Endothelial cell (in vitro differentiated cells): ENCODE data around the gene FEZ2. TPM values are rescaled to one million over a fixed set of nuclear protein-coding genes. Genes with fewer than 3 reads are reported as not detected.
A peak's percentile ranks its signal among the peaks of the same experiment; 100 is the strongest.

Experiments
- DNase-seq: peaks from one replicate; pipeline ENCODE4 v3.0.0; 2021; ENCODE audit warnings: low spot score
- H3K27ac Mint-ChIP-seq: one replicate; pipeline ENCODE4 v1.8.0; 2021; ENCODE audit warnings: mixed read lengths, inconsistent platforms; ENCODE audit not compliant: unreplicated experiment
- H3K27me3 Mint-ChIP-seq: one replicate; pipeline ENCODE4 v1.8.0; 2021; ENCODE audit warnings: mild to moderate bottlenecking, moderate library complexity, mixed read lengths, inconsistent platforms; ENCODE audit not compliant: unreplicated experiment
- H3K36me3 Mint-ChIP-seq: one replicate; pipeline ENCODE4 v1.8.0; 2021; ENCODE audit warnings: mild to moderate bottlenecking, low read depth, mixed read lengths, inconsistent platforms; ENCODE audit not compliant: unreplicated experiment
- H3K4me1 Mint-ChIP-seq: one replicate; pipeline ENCODE4 v1.8.0; 2021; ENCODE audit warnings: mild to moderate bottlenecking, mixed read lengths, inconsistent platforms; ENCODE audit not compliant: unreplicated experiment
- H3K4me3 Mint-ChIP-seq: one replicate; pipeline ENCODE4 v1.8.0; 2021; ENCODE audit warnings: mild to moderate bottlenecking, mixed read lengths, inconsistent platforms; ENCODE audit not compliant: unreplicated experiment
- H3K9me3 Mint-ChIP-seq: one replicate; pipeline ENCODE4 v1.8.0; 2021; ENCODE audit warnings: mixed read lengths, inconsistent platforms; ENCODE audit not compliant: unreplicated experiment
- total RNA-seq: library from RNA; stranded (reverse); fragmentation: NEBNext Ultra II Directional; extraction: Animal tissue kit (Norgen Biotek cat#: 25700); gene quantifications from one replicate; pipeline ENCODE4 v1.2.1, GENCODE V29; 2021; ENCODE audit not compliant: unreplicated experiment
- TF ChIP-seq, protein P1 (sequence below): fragments of 200-600 bp; sonication (generic); IDR thresholded peaks from one replicate; pipeline ENCODE4 v1.5.0; 2021; ENCODE audit warnings: antibody characterized with exemption; ENCODE audit not compliant: unreplicated experiment

Gene FEZ2
- total RNA-seq, 1 donor from 2014 or later = 40.8 TPM

DNA sequence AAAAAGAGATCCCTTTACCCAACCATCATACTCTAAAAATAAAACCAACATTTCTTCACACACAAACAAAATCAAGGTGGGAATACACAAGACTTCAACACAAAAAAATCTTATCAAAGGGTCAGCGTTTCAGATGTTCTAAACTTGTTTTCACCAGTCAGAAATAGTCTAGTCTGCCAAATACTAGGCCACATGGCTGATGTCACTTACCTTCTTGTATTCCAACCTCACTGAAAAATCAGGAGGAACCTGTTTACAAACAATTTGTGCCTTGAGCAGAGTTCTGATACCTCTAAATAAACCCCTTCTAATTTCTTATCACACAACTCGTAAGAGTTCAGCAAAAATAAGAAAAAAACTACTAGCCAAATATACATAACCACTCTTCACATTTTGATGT is 20.1 kb downstream of the FEZ2 start:
- H3K4me3 Mint-ChIP-seq = no peak overlapping the region
- peaks cover 33% of the 10 kb centered on the region for H3K36me3 Mint-ChIP-seq
- H3K27me3 Mint-ChIP-seq = no peaks in the 10 kb centered on the region
- H3K27ac Mint-ChIP-seq = no peak overlapping the region
- H3K9me3 Mint-ChIP-seq = no peaks in the 10 kb centered on the region
- no peak for DNase-seq
- TF ChIP-seq, protein P1, sequence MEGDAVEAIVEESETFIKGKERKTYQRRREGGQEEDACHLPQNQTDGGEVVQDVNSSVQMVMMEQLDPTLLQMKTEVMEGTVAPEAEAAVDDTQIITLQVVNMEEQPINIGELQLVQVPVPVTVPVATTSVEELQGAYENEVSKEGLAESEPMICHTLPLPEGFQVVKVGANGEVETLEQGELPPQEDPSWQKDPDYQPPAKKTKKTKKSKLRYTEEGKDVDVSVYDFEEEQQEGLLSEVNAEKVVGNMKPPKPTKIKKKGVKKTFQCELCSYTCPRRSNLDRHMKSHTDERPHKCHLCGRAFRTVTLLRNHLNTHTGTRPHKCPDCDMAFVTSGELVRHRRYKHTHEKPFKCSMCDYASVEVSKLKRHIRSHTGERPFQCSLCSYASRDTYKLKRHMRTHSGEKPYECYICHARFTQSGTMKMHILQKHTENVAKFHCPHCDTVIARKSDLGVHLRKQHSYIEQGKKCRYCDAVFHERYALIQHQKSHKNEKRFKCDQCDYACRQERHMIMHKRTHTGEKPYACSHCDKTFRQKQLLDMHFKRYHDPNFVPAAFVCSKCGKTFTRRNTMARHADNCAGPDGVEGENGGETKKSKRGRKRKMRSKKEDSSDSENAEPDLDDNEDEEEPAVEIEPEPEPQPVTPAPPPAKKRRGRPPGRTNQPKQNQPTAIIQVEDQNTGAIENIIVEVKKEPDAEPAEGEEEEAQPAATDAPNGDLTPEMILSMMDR = no peak
- no peaks in the 10 kb centered on the region for H3K4me1 Mint-ChIP-seq

DNA sequence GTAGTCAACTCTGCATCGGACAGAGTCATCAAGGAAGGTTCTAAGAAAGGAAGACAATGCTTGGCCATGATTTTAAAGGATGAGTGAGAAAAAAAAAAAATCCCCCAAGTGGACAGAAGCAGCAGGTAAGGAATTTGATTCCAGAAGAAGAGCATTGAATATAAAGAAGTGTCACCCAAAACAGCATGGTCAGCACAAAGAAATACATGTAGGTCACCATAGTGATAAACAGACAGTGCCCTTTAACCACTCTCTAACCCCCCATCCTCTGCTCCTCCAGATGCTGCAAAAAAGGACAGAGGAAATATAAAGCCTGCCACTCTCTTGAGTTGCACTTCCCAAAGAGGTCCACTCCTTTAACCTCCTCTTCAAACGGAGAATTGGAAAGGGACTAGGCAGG is 23.4 kb downstream of the FEZ2 start:
- DNase-seq = no peak
- Mint-ChIP-seq H3K9me3 (no peaks in the 10 kb centered on the region), H3K27ac (no peak overlapping the region), H3K36me3 (peaks cover 31% of the 10 kb centered on the region), H3K27me3 (no peaks in the 10 kb centered on the region), H3K4me1 (peaks cover 2% of the 10 kb centered on the region), H3K4me3 (no peak overlapping the region)
- TF ChIP-seq, protein P1 = no peak

DNA sequence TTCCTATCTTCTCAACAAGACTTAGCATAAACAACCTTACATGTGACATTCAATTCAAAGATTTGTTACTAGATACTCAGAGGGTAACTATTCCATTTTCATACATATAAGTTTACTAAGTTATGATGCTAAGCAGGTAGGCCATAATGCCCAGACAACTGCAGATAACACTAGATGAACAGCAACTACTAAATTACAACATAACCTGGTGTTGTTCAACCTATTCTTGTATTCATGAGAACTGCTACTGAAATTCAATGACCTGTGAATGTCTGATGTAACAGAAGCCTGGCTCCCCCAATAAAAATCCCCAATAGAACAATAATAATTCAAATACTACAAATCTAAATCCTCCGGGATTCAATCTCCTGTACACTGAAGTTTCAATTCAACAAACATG is 24.8 kb downstream of the FEZ2 start:
- Mint-ChIP-seq H3K4me3 (no peak overlapping the region), H3K4me1 (peaks cover 11% of the 10 kb centered on the region), H3K27ac (no peak overlapping the region), H3K36me3 (peaks cover 21% of the 10 kb centered on the region), H3K27me3 (no peaks in the 10 kb centered on the region), H3K9me3 (no peaks in the 10 kb centered on the region)
- TF ChIP-seq, protein P1 = no peak
- no peak for DNase-seq

DNA sequence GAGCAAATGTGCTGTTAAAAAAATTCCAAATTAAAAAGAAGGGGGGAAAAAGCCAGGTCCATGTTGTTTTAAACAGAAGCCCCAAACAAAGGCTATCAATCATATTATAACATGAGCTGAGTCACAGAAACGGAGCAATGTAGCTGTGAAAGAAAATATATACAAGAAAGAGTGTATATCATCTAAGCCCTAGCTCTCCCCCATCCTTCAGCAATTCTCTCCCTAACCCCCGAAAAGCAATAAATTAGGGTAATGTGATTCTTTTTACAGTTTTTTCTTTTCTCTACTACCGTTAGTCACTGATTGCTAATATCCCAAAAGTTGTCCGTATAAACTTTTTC is 25.3 kb downstream of the FEZ2 start:
- Mint-ChIP-seq H3K27me3 (no peaks in the 10 kb centered on the region), H3K27ac (no peak overlapping the region), H3K36me3 (peaks cover 16% of the 10 kb centered on the region), H3K9me3 (no peaks in the 10 kb centered on the region), H3K4me3 (no peak overlapping the region), H3K4me1 (peaks cover 15% of the 10 kb centered on the region)
- TF ChIP-seq, protein P1 = no peak
- DNase-seq = no peak

DNA sequence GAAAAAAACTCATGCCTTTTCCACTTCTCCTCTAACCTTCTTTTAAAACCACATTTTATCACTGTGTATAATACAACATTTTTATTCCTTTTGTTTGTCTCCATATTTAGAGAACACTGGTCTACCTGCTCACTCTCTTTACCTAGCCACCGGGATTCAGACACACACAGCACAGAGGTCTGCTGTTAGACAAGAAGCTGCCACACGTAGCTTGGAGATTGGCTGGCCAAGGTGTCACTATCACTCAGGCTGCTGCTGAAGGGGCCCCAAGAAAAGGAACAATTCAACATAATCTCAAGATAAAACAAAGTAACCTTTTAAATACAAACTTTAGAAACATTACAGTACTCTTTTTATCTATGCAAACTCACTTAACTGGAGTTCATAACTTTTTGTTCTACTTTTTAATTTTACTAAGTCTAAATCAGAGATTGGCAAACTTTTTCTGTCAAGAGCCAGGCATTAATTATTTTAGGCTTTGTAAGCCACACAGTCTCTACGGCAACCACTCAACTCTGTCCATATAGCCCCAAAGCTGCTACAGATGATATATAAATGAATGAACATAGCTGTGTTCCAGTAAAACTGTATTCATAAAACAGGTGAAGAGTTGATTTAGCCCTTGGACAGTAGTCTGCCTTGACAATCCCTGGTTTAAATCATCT is 25.8 kb downstream of the FEZ2 start:
- no peak for DNase-seq
- peaks cover under 1% of the 10 kb centered on the region for H3K27me3 Mint-ChIP-seq
- peak overlapping the region; percentile 32 for H3K27ac Mint-ChIP-seq
- peaks cover 18% of the 10 kb centered on the region for H3K4me1 Mint-ChIP-seq
- TF ChIP-seq, protein P1 = no peak
- peaks cover 16% of the 10 kb centered on the region for H3K36me3 Mint-ChIP-seq
- no peaks in the 10 kb centered on the region for H3K9me3 Mint-ChIP-seq
- no peak overlapping the region for H3K4me3 Mint-ChIP-seq
